Measurements from ENCODE around the gene ZNF433.
"Not testable (repeated sequence)": the region's sequence is repeated elsewhere in the genome, so short reads cannot be mapped to it uniquely, and the experiment has no call there.

ZNF433 gene

GRCh38 chr19:12035220-12036172, at the start of gene ZNF433:
Gene ZNF433, minus strand, starts transcription at chr19:12035679. Its CDS starts 140 bp downstream, at chr19:12035539.
- peak; percentile 47 for DNase-seq (ENCODE audit: low read depth)

GRCh38 chr19:12083336-12083735, 47.9 kb upstream of the ZNF433 start:
- not testable (repeated sequence) for DNase-seq (ENCODE audit: low read depth)

- no peak for DNase-seq (ENCODE audit: low read depth)
Observed at GRCh38 chr19:12077375-12077774, 41.9 kb upstream of the ZNF433 start.

- not testable (repeated sequence) for DNase-seq (ENCODE audit: low read depth)
Observed at GRCh38 chr19:12076331-12076730, 40.9 kb upstream of the ZNF433 start.

DNA sequence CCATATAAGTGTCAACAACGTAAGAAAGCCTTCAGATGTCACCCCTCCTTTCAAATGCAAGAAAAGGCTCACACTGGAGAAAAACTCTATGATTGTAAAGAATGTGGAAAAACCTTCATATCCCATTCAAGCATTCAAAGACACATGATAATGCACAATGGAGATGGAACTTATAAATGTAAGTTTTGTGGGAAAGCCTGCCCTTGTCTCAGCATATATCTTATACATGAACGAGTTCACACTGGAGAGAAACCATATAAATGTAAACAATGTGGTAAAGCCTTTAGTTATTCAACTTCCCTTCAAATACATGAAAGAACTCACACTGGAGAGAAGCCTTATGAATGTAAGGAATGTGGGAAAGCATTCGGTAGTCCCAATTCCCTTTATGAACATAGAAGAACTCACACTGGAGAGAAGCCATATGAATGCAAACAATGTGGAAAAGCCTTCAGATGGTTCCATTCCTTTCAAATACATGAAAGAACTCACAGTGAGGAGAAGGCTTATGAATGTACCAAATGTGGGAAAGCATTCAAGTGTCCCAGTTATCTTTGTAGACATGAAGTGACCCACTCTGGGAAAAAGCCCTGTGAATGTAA, 40.2 kb upstream of the ZNF433 start:
- no peak for DNase-seq (ENCODE audit: low read depth)

DNA sequence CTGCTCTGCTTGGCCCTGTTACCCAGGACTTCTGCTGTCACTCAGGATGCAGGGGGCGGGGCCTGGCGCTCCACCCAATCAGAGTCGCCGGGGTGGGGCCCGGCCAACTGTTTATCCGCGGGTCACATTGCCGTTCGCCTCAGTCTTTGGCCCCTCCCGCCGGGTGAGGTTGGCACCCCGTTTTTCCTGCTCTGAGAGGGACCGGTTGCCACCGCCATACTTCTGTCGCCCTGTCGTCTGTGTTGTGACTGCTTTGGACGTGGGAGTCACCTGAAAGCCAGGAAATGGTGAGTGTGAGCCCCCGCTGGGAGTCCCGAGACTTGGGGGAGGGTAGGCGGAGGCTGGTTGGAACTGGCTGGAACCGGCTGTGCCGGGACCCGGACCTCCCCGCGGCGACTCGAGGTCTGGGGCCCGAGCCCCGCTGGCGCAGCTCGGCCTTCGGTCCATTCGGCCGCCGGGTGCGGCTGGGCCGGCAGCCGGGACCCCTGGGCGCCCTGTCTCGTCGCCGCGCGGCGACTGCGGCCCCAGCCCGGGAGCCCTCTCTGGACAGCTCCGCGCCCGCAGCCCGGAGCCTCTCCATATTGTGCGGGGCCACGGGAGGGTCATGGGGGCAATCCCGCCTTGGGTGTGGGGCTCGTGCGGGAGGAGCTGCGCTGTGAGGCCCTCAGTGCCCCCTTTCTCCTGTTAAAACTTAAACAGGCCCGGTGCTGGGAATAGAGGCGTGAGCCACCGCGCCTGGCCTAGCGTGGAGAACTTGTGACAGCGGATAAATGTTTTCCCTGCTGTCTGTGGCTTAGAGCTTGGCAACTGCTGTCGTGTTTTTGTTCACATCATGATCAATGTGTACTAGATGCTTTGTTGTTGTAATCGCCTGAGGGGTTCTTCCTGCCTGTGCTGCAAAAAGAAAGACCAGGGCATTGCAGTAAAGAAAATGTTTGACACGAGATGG, 29.4 kb upstream of the ZNF433 start, which contains the start of gene ZNF844:
Gene ZNF844 (plus strand): TSS at position 142 of the 949 bp plus-strand sequence. CDS start 143 bp downstream, at position 285.
- peak; percentile 55 for DNase-seq (ENCODE audit: low read depth)

- no peak for DNase-seq (ENCODE audit: low read depth)
Observed at GRCh38 chr19:12055784-12056183, 20.3 kb upstream of the ZNF433 start.

DNA sequence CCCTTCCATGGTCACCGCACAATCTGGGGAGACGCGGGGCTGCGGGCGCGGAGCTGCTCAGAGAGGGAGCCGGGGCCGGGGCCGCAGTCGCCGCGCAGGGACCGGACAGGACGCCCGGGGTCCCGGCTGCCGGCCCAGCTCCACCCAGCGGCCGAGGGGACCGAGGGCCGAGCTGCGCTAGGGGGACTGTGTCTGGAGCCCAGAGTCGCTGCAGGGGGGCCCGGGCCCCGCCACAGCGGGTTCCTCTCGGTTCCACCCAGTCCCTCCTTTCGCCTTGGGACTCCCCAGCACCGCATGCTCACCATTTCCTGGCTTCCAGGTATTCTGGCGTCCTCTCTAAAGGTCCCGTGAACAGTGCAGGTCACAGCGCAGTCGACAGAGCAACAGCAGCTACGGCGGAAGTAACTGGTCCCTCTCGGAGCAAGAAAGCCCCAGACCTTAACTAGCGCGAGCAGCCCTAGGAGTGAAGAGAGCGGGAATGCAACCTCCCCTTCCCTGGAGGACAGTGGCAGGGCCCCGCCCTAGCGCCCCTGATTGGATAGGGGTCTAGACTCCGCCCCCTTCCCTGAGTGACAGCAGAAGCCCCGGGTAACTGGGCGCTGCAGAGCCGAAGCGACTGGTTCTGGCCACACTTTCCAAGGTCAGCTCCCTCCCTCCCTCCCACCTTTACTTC, 17.2 kb upstream of the ZNF433 start, which contains the start of gene ZNF878:
Gene ZNF878 (minus strand): TSS at position 465 of the 673 bp plus-strand sequence. CDS start 160 bp downstream, at position 305.
- DNase-seq (ENCODE audit: low read depth), result no peak

DNA sequence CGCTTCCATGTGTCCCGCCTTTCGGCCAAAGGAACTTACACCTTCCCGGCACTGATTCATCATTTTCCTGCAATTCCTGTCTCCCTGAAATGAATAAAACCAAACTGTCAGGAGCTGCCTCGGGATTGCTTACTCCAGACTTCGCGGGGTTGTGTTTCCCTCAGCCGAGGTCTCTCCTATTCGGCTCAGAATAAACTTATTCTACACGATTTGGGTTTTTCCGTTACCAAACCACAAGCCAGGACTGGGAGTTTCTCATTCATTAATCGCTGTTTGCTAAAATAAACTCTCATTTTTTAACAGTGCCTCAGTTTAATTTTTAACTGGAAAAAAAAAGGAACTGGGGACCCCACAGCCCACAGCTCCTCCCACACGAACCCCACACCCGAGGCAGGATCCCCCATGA, 16.6 kb upstream of the ZNF433 start:
- no peak for DNase-seq (ENCODE audit: low read depth)

- no peak for DNase-seq (ENCODE audit: low read depth)
Observed at GRCh38 chr19:12047868-12048267, 12.4 kb upstream of the ZNF433 start.

DNA sequence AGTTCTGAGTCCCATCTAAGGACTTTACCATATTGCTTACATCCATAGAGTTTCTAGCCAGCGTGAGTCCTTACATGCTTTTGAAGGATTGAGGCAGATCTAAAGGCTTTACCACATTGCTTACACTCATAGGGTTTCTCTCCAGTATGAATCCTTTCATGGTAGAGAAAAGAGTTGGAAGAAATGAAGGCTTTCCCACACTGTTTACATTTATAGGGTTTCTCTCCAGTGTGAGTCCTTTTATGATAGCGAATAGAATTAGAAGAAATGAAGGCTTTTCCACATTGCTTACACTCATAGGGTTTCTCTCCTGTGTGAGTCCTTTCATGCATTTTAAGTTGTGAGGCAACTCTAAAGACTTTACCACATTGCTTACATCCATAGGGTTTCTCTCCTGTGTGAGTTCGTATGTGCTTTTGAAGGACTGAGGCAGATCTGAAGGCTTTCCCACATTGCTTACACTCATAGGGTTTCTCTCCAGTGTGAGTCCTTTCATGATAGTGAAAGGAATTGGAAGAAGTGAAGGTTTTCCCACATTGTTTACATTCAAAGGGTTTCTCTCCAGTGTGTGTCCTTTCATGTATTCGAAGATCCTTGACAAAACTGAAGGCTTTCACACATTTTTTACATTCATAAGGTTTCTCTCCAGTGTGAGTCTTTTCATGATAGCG, 8.4 kb upstream of the ZNF433 start:
- DNase-seq (ENCODE audit: low read depth), result no peak

- no peak for DNase-seq (ENCODE audit: low read depth)
Observed at GRCh38 chr19:12042893-12043292, 7.4 kb upstream of the ZNF433 start.

DNA sequence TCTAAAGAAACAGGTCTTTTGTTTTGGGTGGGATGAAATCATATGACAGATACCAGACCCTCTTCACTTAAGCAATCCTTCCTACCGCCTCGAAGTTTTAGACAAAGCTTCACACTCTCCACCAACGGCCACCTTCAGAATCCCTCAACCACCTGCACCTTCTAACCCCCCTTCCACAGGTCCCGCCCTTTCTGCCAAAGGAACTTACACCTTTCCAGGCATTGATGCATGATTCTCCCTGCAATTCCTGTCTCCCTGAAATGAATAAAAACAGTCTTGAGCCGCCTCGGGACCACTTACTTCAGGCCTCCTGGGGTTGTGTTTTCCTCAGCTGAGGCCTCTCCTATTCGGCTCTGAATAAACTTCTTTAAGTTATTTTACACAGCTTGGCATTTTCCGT, 859 bp downstream of the ZNF433 start:
- no peak for DNase-seq (ENCODE audit: low read depth)

GRCh38 chr19:12034198-12034597, 1.3 kb downstream of the ZNF433 start:
- DNase-seq (ENCODE audit: low read depth), result no peak

- DNase-seq (ENCODE audit: low read depth), result no peak
Observed at GRCh38 chr19:12015753-12016116, 19.7 kb downstream of the ZNF433 start.

GRCh38 chr19:12015015-12015752, 20.3 kb downstream of the ZNF433 start:
- DNase-seq (ENCODE audit: low read depth), result no peak

DNA sequence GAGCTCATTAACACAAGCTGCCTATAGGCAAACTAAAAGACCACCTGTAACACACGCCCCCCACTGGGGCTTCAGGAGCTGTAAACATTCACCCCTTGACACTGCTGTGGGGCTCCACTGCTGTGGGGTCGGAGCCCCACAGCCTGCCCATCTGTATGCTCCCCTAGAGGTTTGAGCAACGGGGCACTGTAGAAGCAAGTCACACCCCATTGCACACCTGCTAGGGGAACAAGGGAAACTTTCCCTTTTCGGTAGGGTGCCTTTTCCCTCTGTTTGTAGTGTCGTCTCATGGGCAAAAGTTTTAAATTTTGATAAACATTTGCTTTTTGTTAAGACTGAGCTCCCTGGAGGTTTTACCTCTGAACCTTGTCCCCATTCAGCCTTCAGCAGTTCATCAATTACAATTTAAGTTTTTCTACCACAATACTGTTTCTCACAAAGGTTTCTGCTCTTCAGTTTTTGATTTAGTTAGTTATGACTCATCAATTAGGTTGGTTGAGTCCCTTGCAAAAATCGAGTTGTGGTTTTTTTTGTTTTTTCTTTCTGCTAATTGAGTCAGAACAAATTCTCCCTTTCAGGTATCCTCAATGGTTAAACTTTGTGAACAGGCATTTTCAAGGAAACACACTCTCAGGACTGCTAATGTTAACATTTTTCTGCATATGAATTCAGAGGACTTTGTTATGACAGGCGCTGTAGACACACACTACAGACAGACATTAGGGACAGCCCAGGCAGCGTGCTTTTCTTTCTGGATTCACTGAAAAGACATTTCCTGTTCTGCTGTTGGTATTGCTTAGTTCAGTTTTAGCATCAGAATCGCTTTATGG, 35.1 kb downstream of the ZNF433 start:
- DNase-seq (ENCODE audit: low read depth), result no peak

- no peak for DNase-seq (ENCODE audit: low read depth)
Observed at GRCh38 chr19:11995174-11995573, 40.3 kb downstream of the ZNF433 start.

DNA sequence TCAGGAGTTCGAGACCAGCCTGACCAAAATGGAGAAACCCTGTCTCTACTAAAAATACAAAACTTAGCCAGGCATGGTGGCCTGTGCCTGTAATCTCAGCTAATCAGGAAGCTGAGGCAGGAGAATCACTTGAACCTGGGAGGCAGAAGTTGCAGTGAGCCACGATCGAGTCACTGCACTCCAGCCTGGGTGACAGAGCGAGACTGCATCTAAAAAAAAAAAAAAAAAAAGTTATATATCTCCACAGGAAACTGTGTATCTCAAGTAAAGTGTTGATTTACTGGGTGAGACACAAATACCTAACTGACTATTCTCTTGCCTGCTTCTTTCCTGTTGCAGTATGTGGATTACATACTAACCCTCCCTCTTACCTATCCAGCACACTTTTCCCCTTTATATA, 43.6 kb downstream of the ZNF433 start:
- DNase-seq (ENCODE audit: low read depth), result not testable (repeated sequence)

Measured in stimulated activated CD8-positive, alpha-beta memory T cell treated with anti-CD3 and anti-CD28 coated beads, Interleukin-15, amount 100 ng/mL, for 1 hour (primary cell).